KMS-11 (cell line): Measurements from ENCODE around the gene PREP.
A peak's percentile ranks its signal among the peaks of the same experiment; 100 is the strongest.

ENCODE experiments used
- H2AFZ ChIP-seq: fragments of 200-600 bp; sonication (generic); 2 replicates; pipeline ENCODE4 v1.6.1; 2016; ENCODE audit warnings: antibody characterized with exemption, mixed run types, low read depth
- H3K27ac ChIP-seq: fragments of 200-600 bp; sonication (generic); 2 replicates; pipeline ENCODE4 v1.6.1; 2016; ENCODE audit warnings: mild to moderate bottlenecking, mixed run types
- H3K27me3 ChIP-seq: fragments of 200-600 bp; sonication (generic); 2 replicates; pipeline ENCODE4 v1.6.1; 2017; ENCODE audit warnings: mild to moderate bottlenecking, low read depth, mixed run types, moderate library complexity; ENCODE audit not compliant: insufficient read depth
- H3K36me3 ChIP-seq: fragments of 200-600 bp; sonication (generic); 2 replicates; pipeline ENCODE4 v1.6.1; 2017; ENCODE audit warnings: mild to moderate bottlenecking, mixed run types; ENCODE audit not compliant: insufficient read depth
- H3K4me1 ChIP-seq: fragments of 200-600 bp; sonication (generic); 2 replicates; pipeline ENCODE4 v1.6.1; 2016; ENCODE audit warnings: mild to moderate bottlenecking, low read depth, mixed run types; ENCODE audit not compliant: poor library complexity, severe bottlenecking
- H3K4me2 ChIP-seq: fragments of 200-600 bp; sonication (generic); 2 replicates; pipeline ENCODE4 v1.7.0; 2016; ENCODE audit warnings: mild to moderate bottlenecking, mixed run types
- H3K4me3 ChIP-seq: fragments of 200-600 bp; sonication (generic); IDR thresholded peaks from 2 replicates; pipeline ENCODE4 v1.6.1; 2017; ENCODE audit warnings: low read depth, low read length, mixed read lengths; ENCODE audit not compliant: insufficient read depth
- H3K79me2 ChIP-seq: fragments of 200-600 bp; sonication (generic); 2 replicates; pipeline ENCODE4 v1.6.1; 2016; ENCODE audit warnings: low read depth, mixed run types; ENCODE audit not compliant: insufficient read depth
- H3K9ac ChIP-seq: fragments of 200-600 bp; sonication (generic); 2 replicates; pipeline ENCODE4 v1.6.1; 2016; ENCODE audit warnings: mild to moderate bottlenecking, mixed run types
- H4K20me1 ChIP-seq: fragments of 200-600 bp; sonication (generic); 2 replicates; pipeline ENCODE4 v1.6.1; 2016; ENCODE audit warnings: mild to moderate bottlenecking, mixed run types; ENCODE audit not compliant: insufficient read depth
- CTCF ChIP-seq: fragments of 200-600 bp; sonication (generic); conservative IDR thresholded peaks from 2 replicates; pipeline ENCODE4 v1.6.1; 2017; ENCODE audit warnings: low read depth, mild to moderate bottlenecking, antibody characterized with exemption, low read length, moderate library complexity, mixed read lengths

Gene PREP

DNA sequence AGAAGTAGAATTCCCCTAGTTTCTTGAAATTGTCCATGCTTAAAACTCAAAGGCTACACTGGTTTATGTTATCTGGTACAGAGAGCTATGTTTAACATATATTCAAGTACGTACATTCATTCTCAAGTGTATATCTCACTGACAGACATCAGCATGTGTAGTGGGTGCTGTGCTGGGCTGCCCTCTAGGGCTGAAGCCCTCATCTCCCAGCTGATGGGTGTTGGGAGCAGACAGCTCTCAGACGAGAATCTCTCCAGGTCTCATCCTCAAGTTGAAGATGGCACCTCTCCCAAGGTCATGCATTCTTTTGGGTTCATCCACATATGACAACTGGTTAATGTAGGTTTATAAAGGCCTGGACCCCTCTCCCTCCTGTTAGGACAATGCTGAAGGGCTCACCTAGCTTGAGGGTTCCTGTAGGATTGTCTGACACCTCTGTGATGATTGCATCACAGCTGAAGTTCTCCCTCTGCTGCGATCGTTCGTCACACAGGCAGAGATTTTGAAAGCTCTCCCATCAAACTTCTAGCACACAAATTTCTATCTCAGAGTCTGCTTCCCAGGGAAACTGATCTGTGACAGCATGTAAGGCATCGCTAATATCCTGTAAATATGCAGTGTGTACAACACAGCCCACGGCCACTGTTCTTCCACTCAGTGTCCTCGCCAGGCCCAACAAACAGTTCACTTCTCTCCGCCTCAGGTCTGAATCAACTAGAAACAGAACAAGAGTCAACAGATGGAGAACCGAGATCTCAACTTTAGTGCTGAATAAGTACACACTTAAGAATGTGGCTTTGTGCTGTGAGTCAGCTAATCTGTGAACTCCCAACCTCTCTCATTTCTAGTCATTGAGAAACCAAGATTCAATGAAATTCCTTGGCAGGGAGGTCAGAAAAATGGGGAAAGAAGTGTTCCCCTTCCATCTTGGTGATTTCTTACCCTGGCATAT, 43.2 kb downstream of the PREP start:
- TF ChIP-seq CTCF = no peak
- Histone ChIP-seq H3K79me2 (no peaks in the 10 kb centered on the region), H3K4me1 (peaks cover 16% of the 10 kb centered on the region), H3K4me2 (no peak overlapping the region; the same call in 1 of the 2 replicates), H3K9ac (no peak overlapping the region), H2AFZ (no peak overlapping the region), H4K20me1 (no peaks in the 10 kb centered on the region), H3K27me3 (no peaks in the 10 kb centered on the region), H3K27ac (peak overlapping the region; percentile 15; the same call in 1 of the 2 replicates), H3K4me3 (no peak overlapping the region), H3K36me3 (no peaks in the 10 kb centered on the region)

- Histone ChIP-seq H3K79me2 (no peaks in the 10 kb centered on the region), H4K20me1 (no peaks in the 10 kb centered on the region), H3K27ac (no peak overlapping the region), H2AFZ (no peak overlapping the region), H3K9ac (no peak overlapping the region), H3K4me2 (no peak overlapping the region), H3K27me3 (no peaks in the 10 kb centered on the region), H3K4me3 (no peak overlapping the region), H3K36me3 (no peaks in the 10 kb centered on the region), H3K4me1 (peaks cover 16% of the 10 kb centered on the region)
- TF ChIP-seq CTCF = no peak
These were observed 45.7 kb downstream of the PREP start for GRCh38 chr6:105357165-105357564.

GRCh38 chr6:105352037-105352617, 50.8 kb downstream of the PREP start:
- no peaks in the 10 kb centered on the region for H3K36me3 ChIP-seq
- no peak overlapping the region for H3K9ac ChIP-seq
- no peak overlapping the region for H3K4me2 ChIP-seq
- H3K4me3 ChIP-seq = no peak overlapping the region
- H3K27me3 ChIP-seq = no peaks in the 10 kb centered on the region
- no peak overlapping the region for H3K27ac ChIP-seq
- H4K20me1 ChIP-seq = no peaks in the 10 kb centered on the region
- H3K4me1 ChIP-seq = no peaks in the 10 kb centered on the region
- H2AFZ ChIP-seq = no peak overlapping the region
- H3K79me2 ChIP-seq = no peaks in the 10 kb centered on the region
- TF ChIP-seq CTCF = no peak

DNA sequence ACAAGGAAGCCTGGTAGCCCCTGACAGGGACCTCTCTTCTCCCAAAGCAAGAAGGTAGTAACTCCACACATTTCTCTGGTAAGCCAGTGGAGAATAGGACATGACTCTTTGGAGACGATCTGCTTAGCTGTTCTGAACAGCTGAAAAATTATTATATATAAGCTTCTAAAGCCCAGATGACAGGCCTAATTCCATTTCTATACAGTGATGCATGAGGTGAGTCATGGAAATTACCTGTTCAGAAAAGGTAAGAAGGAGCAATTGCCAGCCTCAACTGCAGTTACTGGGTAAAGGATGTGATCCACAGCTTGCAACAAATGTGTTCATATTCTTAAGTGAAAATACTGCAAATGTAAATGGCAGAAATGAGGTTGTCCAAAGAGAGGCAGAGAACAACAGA, 54.0 kb downstream of the PREP start:
- Histone ChIP-seq H3K4me1 (no peaks in the 10 kb centered on the region), H3K4me3 (no peak overlapping the region), H3K27me3 (no peaks in the 10 kb centered on the region), H3K27ac (no peak overlapping the region), H3K4me2 (no peak overlapping the region), H3K79me2 (no peaks in the 10 kb centered on the region), H3K36me3 (no peaks in the 10 kb centered on the region), H2AFZ (no peak overlapping the region), H3K9ac (no peak overlapping the region), H4K20me1 (no peaks in the 10 kb centered on the region)
- no peak for TF ChIP-seq CTCF
